GM12864 (cell line): ENCODE measurements around the gene HS3ST5.

Source experiments
- DNase-seq: peaks from one replicate; pipeline ENCODE4 v3.0.0-alpha.2; 2011; ENCODE audit warnings: low read depth
- H3K4me3 ChIP-seq: 2 replicates; pipeline ENCODE4 v1.5.1; 2011; ENCODE audit warnings: mild to moderate bottlenecking, low read depth, low read length, control low read depth
- TF ChIP-seq, protein P1 (sequence below): IDR thresholded peaks from 2 replicates; pipeline ENCODE4 v1.5.1; 2011; ENCODE audit warnings: low read depth, mild to moderate bottlenecking, moderate library complexity, low read length, control low read depth, inconsistent platforms; ENCODE audit errors: missing control alignments

The HS3ST5 gene, protein sequence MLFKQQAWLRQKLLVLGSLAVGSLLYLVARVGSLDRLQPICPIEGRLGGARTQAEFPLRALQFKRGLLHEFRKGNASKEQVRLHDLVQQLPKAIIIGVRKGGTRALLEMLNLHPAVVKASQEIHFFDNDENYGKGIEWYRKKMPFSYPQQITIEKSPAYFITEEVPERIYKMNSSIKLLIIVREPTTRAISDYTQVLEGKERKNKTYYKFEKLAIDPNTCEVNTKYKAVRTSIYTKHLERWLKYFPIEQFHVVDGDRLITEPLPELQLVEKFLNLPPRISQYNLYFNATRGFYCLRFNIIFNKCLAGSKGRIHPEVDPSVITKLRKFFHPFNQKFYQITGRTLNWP

DNA sequence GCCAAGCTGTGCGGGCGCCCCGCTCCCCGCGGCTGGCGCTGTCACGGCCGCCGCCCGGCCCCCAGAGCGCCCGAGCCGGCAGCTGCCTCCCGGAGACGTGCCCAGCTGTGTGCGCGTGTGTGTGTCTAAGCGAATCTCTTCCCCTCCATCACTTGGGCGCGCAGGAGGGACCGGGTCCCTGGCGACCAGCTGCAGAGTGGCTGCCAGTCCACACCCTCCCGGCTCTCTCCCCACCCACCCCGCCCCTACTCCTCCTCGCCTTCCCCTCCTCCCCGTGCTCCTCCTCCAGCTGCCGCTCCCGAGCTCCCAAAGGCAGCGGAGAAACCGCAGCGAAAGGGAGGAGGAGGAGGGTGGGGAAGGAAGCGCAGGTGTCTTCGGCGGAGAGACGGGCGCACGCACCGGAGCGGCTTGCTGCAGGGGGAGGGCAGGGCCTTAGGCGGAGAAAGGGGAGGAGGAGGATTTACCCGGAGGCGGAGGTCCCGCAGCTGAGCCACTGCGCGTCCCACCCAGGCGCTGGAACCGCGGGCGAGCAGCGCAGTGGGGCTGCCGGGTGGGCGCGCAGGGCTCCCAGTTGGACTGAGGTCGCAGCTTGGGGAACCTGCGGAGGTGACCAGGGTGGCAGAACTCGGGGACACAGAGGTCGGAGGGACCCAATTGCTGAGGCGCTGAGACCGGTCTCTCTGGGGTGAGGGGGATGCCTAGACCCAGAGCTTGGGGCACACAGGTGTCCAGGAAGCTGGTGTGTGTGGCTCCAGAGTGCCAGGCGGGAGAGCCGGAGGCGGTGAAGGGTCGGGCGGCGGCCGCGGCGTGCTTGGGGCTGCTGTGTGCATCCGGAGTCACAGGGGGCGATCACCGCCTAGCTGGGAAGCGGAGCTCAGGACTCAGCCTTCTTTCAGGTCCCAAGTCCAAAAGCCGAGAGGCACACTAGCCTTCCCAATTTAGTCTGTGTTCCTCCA, at the start of gene HS3ST5:
Gene HS3ST5, minus strand, starts transcription at position 198 of the 956 bp plus-strand sequence. CDS start 280,178 bp downstream, outside the sequence.
- no peak for DNase-seq
- peak within 1 kb of the TSS; percentile 27 for H3K4me3 ChIP-seq
- TF ChIP-seq, protein P1, sequence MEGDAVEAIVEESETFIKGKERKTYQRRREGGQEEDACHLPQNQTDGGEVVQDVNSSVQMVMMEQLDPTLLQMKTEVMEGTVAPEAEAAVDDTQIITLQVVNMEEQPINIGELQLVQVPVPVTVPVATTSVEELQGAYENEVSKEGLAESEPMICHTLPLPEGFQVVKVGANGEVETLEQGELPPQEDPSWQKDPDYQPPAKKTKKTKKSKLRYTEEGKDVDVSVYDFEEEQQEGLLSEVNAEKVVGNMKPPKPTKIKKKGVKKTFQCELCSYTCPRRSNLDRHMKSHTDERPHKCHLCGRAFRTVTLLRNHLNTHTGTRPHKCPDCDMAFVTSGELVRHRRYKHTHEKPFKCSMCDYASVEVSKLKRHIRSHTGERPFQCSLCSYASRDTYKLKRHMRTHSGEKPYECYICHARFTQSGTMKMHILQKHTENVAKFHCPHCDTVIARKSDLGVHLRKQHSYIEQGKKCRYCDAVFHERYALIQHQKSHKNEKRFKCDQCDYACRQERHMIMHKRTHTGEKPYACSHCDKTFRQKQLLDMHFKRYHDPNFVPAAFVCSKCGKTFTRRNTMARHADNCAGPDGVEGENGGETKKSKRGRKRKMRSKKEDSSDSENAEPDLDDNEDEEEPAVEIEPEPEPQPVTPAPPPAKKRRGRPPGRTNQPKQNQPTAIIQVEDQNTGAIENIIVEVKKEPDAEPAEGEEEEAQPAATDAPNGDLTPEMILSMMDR = no peak

DNA sequence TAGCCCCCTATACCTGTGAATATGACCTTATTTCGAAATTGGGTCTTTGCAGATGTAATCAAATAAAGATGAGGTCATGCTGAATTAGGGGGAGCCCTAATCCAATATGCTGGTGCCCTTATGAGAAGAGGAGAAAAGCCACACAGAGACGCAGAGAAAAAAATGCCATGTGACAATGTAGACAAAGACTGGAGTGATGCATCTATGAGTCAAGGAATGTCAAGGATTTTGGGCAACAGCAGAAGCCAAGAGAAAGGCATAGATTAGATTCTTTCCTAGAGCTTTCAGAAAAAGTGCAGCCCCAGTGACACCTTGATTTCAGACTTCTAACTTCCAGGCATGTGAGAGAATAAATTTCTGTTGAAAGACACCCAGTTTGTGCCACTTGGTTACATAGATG, 47.4 kb upstream of the HS3ST5 start:
- no peak overlapping the region for H3K4me3 ChIP-seq
- DNase-seq = no peak
- TF ChIP-seq, protein P1 = no peak

DNA sequence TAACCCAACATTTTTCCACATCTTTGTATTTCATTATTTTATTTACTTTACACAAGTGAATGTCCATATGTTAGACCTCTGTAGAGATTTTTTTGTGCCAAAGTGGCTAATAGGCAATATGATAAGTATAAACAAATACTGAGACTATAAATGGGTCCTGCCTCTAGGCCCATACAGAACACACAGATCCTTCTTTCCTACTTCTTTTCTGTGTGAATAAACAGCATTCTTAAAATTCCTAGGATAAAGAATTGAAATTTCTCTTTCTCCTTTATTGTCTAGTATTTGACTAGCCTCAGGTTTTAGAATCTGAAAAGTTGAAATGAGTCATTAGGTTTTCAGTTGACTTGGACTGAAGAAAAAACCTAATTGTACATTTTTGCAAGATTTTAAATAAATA, 46.3 kb upstream of the HS3ST5 start:
- TF ChIP-seq, protein P1 = no peak
- no peak for DNase-seq
- H3K4me3 ChIP-seq = no peak overlapping the region

DNA sequence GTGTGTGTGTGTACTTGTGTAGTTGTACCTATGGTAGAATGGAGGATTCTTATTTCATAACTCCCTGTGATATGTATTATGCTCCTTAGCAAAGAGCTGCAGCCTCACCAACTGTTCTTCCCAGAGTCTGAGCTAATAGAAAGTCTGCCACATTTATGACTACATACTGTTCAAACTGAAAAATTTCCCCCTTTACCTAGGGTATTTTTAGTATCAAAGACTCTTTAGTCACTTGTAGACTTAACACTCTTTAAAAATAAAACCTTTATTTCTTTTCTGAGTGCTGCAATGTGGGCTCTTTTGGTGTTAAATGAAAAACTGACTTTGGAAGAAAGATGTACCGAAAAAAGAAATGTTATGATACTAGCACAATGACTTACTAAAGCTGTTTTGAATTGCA, 39.6 kb upstream of the HS3ST5 start:
- H3K4me3 ChIP-seq = no peak overlapping the region
- DNase-seq = no peak
- TF ChIP-seq, protein P1 = no peak

DNA sequence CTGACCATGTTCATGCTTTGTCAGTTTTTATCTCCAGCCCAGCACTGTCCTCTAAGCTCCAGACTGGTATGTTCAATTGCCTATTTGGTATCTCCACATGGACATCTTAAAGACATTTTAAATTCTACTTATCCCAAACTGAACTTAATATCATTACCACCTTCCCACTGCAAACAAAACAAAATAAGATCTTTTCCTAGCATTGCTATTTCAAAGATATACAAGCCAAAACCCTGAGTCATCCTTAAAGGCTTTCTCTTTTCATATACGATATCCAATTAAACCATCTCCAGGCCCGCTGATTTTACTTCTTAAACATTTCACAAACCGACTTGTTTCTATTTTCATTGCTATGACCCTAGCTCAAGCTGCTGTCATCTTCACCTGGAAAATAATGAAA, 35.1 kb upstream of the HS3ST5 start:
- TF ChIP-seq, protein P1 = no peak
- DNase-seq = no peak
- H3K4me3 ChIP-seq = no peak overlapping the region

DNA sequence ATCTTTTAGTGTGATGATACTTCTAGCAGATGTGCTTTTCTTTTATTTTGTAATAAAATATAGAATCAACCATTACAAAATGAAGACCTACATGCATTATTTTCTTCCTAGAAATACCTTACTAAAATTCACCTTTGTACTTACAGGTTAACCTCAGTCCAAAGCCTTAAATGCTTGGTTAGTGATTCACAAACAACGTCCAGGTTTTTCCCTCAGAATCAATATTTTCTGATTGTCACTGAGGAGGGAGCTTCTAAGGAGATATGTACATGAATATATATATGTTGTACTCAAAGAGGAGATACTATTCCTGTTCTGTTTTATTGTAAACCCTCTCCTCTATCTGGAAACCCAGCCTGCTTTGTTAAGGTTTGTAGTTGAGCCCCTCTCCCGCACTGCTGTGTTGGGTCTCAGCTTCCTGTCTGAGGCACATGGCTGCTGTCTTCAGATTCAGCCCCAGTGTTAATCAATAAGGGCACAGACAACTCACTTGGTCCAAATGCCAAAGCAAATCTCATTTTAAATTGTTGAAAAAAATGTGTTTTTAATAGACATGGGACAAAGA, 33.9 kb upstream of the HS3ST5 start:
- H3K4me3 ChIP-seq = no peak overlapping the region
- TF ChIP-seq, protein P1 = no peak
- no peak for DNase-seq
